ENCODE measurements around the gene CWC25. TPM values are rescaled to one million over a fixed set of nuclear protein-coding genes. Genes with fewer than 3 reads are reported as not detected.
A peak's percentile ranks its signal among the peaks of the same experiment; 100 is the strongest.

Gene CWC25
- total and polyA plus RNA-seq, 9 of the 15 experiments (the other 6 are each of a cell fraction or from before 2014, with no cell fraction given): 16.5 to 27.4 (median 23.0) TPM

DNA sequence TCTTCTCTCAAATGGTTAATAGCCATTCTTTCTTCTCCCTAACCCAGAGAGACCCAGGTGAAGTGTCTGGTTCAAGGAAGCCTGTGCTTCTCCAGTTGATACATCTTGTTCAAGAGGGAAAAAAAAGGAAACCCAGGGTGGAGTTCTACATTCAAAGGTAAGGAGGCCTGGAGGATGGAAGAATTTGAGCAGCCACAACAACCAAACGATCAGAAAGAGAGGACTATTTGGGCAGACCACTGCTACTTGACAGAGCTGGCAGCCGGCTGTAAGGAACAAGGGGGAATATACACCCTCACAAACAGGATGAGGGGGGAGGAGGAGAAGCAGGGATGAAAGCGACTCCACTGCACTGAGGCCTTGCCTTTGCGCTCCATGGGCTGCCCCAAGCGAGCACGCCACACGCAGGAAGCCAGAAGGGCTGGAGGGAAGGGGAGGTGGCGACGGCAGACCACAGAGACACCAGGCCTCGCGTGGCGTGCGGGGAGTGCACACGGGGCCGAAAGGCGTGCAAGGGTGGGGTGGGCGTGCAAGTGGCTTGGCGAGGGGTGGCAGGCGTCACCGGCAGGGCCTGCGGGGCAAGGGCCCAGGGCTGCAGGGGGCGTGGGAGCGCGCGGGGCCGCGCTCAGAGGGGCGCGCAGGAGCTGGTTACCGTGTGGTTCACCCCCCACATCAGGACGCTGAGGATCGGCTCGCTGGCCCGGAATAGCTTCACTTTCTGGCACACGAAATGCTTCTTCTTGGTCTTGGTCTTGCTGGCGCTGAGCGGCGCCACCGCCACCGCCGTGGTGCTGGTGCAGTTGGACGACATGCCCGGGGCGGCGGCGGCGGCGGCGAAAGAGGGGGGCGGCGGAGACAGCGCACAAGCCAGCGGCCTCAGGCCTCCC lies 26.3 kb downstream of the CWC25 start (continued):
- TF ChIP-seq, protein P1, sequence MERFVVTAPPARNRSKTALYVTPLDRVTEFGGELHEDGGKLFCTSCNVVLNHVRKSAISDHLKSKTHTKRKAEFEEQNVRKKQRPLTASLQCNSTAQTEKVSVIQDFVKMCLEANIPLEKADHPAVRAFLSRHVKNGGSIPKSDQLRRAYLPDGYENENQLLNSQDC (CRISPR knock-in tag; IDR thresholded peaks at IDR 0.05): peak; percentile 24; the same call in 1 of the 2 replicates
- TF ChIP-seq CEBPG (CRISPR knock-in tag; IDR thresholded peaks at IDR 0.05) (no peak), CEBPG (tag; conservative IDR thresholded peaks at IDR 0.05 in 1 of 2, IDR thresholded peaks at IDR 0.05 in 1 of 2) (no peak)

DNA sequence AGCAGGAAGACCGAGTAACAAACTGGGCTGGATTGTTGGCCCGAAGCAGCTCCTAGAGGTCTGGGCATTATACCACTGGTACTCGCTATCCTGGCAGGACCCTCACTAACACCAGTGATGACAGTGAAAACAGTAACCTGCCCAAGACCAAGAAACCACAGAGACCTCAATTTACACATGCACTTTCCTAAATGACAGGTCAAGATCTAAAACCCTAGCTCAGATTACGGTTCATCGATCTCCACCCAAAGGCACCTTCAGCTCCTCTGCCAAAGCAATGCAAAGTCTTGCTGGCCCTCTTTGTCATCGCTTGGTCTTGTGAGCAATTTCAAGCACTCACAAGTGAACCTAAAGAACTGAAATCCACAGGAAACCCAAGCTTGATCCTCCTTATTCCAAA lies 27.3 kb downstream of the CWC25 start:
- Histone ChIP-seq H3K27me3 (ENCODE audit: control insufficient read depth in 2 of 2, insufficient read depth in 2 of 2, low read length in 2 of 2) (no peaks in the 10 kb centered on the region), H3K4me1 (replicated peaks in 1 of 2; ENCODE audit: control insufficient read depth in 2 of 2, insufficient read depth in 2 of 2, low read length in 2 of 2) (peaks cover 20% of the 10 kb centered on the region in 2 experiments), H3K9ac (ENCODE audit: insufficient read depth in 1 of 2, low read depth in 2 of 2, low read length in 2 of 2) (peak overlapping the region; percentile 53 to 74; a peak in 2 of 4 replicates), H3K36me3 (ENCODE audit: control insufficient read depth, insufficient read depth, low read length) (peaks cover 42% of the 10 kb centered on the region), H3K27ac (ENCODE audit: extremely low read depth, low read depth, low read length) (no peak overlapping the region), H3K9me3 (replicated peaks; ENCODE audit: control insufficient read depth, insufficient read depth, low read depth, low read length) (no peaks in the 10 kb centered on the region), H2AFZ (ENCODE audit: low read depth, low read length) (no peak overlapping the region), H4K20me1 (replicated peaks; ENCODE audit: control insufficient read depth, insufficient read depth, low read length) (peaks cover 10% of the 10 kb centered on the region; the same call in 1 of the 2 replicates), H3K4me3 (peak overlapping the region; percentile 87), H3K4me2 (ENCODE audit: insufficient read depth, low read length) (peak overlapping the region; percentile 93), H3K9me1 (ENCODE audit: control insufficient read depth, insufficient read depth, low read length) (no peaks in the 10 kb centered on the region), H3K79me2 (ENCODE audit: control insufficient read depth, insufficient read depth, low read length) (peaks cover 42% of the 10 kb centered on the region)
- FAIRE-seq (no peak), DNase-seq (ENCODE audit: extremely low read depth in 1 of 4, low spot score in 3 of 4) (no peak), ATAC-seq (no peak)
- in situ Hi-C loops (cut with MboI): no loop called here
- 70% methylated on average over 6 of the region's 6 CpGs for WGBS (ENCODE audit: insufficient coverage, low coverage, missing lambda C conversion rate)
- BruUV-seq (replicated peaks): TSS peak; percentile 49
- ChIA-PET CTCF (ENCODE audit: low intra/inter-chr PET ratio) (no interaction called here), POLR2A (interaction anchor here (0.6 to 2.5 kb wide), 7 partner anchors 10 to 93 kb away, joined by 3 to 19 read pairs (median 3); partner anchors contain the start of genes MLLT6 and RPL23)
- intact Hi-C loops (cut with micrococcal nuclease): no loop called here
- no peak for TF ChIP-seq KAT7 (CRISPR knock-in tag; IDR thresholded peaks at IDR 0.05; ENCODE audit: borderline replicate concordance)
- TF ChIP-seq ETS1 (conservative IDR thresholded peaks at IDR 0.05; ENCODE audit: control insufficient read depth, low read depth, low read length): no peak
- TF ChIP-seq TAF1 (IDR thresholded peaks at IDR 0.05; ENCODE audit: control insufficient read depth, extremely low read depth, insufficient read depth, low read length, severe bottlenecking): no peak
- no peak for TF ChIP-seq ZNF263 (CRISPR knock-in tag; IDR thresholded peaks at IDR 0.05; ENCODE audit: borderline replicate concordance)
- no peak for TF ChIP-seq ELF1 (tag; IDR thresholded peaks at IDR 0.05)
- TF ChIP-seq RFX5 (IDR thresholded peaks at IDR 0.05; ENCODE audit: low read depth, low read length): no peak
- no peak for TF ChIP-seq MED1 (CRISPR knock-in tag; IDR thresholded peaks at IDR 0.05; ENCODE audit: borderline replicate concordance)
- TF ChIP-seq ZNF253 (CRISPR knock-in tag; conservative IDR thresholded peaks at IDR 0.05): no peak
- TF ChIP-seq ZFPM2 (CRISPR knock-in tag; IDR thresholded peaks at IDR 0.05): no peak
- no peak for TF ChIP-seq ZNF140 (CRISPR knock-in tag; IDR thresholded peaks at IDR 0.05)
- TF ChIP-seq CREM (IDR thresholded peaks at IDR 0.05; ENCODE audit: low read depth): no peak
- no peak for TF ChIP-seq ZNF655 (CRISPR knock-in tag; IDR thresholded peaks at IDR 0.05)

All from K562 (cell line).